ENCODE data around the gene LSM10. TPM values are rescaled to one million over a fixed set of nuclear protein-coding genes. Genes with fewer than 3 reads are reported as not detected.

Gene LSM10
- polyA plus RNA-seq, 1 experiment, result 86.5 TPM

DNA sequence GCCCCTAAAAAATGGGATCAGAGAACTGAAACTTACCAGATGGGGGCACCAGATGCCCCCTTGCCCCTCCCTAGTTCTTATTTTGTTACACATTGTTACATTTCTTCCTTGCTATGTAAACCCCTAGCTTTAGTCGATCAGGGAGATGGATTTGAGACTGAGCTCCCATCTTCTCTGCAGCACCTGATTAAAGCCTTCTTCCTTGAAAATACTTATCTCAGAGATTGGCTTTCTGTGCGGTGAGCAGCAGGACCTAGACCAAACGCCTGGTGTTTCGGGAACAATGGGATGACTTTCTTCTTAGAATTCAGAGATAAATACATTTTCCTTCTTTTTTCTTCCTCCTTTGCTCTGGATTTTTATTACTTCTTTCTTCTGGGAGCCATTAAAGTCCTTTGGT lies 16.7 kb upstream of the LSM10 start:
- POLR2A ChIA-PET, result no interaction called here
- H3K27me3 ChIP-seq (ENCODE audit: control insufficient read depth, insufficient read depth, low read length), result no peaks in the 10 kb centered on the region
- DNase-seq (ENCODE audit: low read depth), result no peak
- TF ChIP-seq, protein P1, sequence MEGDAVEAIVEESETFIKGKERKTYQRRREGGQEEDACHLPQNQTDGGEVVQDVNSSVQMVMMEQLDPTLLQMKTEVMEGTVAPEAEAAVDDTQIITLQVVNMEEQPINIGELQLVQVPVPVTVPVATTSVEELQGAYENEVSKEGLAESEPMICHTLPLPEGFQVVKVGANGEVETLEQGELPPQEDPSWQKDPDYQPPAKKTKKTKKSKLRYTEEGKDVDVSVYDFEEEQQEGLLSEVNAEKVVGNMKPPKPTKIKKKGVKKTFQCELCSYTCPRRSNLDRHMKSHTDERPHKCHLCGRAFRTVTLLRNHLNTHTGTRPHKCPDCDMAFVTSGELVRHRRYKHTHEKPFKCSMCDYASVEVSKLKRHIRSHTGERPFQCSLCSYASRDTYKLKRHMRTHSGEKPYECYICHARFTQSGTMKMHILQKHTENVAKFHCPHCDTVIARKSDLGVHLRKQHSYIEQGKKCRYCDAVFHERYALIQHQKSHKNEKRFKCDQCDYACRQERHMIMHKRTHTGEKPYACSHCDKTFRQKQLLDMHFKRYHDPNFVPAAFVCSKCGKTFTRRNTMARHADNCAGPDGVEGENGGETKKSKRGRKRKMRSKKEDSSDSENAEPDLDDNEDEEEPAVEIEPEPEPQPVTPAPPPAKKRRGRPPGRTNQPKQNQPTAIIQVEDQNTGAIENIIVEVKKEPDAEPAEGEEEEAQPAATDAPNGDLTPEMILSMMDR (IDR thresholded peaks at IDR 0.05; ENCODE audit: insufficient read depth, low read depth, low read length), result no peak
- CTCF ChIA-PET, result interaction anchor here (0.6 to 3.7 kb wide), 5 partner anchors 46 to 107 kb away, joined by 3 to 18 read pairs (median 4); no protein-coding TSS in a partner anchor
- no peaks in the 10 kb centered on the region for H3K36me3 ChIP-seq (ENCODE audit: control insufficient read depth, insufficient read depth, low read length)
- no peak overlapping the region for H3K4me3 ChIP-seq (ENCODE audit: low read depth, low read length)

- TF ChIP-seq, protein P1 (IDR thresholded peaks at IDR 0.05; ENCODE audit: insufficient read depth, low read depth, low read length), result no peak
- ChIA-PET CTCF (interaction anchor here (0.7 to 3.7 kb wide), 6 partner anchors 8 to 69 kb away, joined by 3 to 18 read pairs (median 4); partner anchors contain the start of gene OSCP1), POLR2A (no interaction called here)
- no peak for DNase-seq (ENCODE audit: low read depth)
- Histone ChIP-seq H3K4me3 (ENCODE audit: low read depth, low read length) (no peak overlapping the region), H3K27me3 (ENCODE audit: control insufficient read depth, insufficient read depth, low read length) (no peaks in the 10 kb centered on the region), H3K36me3 (ENCODE audit: control insufficient read depth, insufficient read depth, low read length) (no peaks in the 10 kb centered on the region)
Measured at GRCh38 chr1:36411674-36412648, 14.3 kb upstream of the LSM10 start.

DNA sequence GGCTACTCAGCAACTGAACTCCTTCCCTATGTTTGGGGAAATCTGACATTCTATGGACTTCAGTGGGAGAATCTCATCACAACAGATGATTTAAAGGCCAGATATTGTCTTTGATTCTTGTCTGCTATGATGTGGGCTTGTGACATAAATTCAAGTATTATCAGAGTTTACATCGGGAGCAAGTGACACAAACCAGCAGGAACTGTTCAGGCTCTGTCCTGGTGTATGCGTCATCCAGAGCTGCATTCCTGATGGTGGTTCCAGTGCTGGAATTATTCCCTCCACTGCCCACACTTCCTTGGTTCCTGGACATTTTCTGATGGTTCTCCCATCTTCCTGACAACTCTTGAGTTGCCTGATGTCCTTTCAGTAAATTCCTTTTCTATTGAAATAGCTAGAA lies 10.8 kb upstream of the LSM10 start:
- ChIA-PET POLR2A (no interaction called here), CTCF (interaction anchor here (1.1 kb wide), 2 partner anchors 9 to 66 kb away, joined by 3 to 5 read pairs; no protein-coding TSS in a partner anchor)
- Histone ChIP-seq H3K4me3 (ENCODE audit: low read depth, low read length) (no peak overlapping the region), H3K27me3 (ENCODE audit: control insufficient read depth, insufficient read depth, low read length) (no peaks in the 10 kb centered on the region), H3K36me3 (ENCODE audit: control insufficient read depth, insufficient read depth, low read length) (no peaks in the 10 kb centered on the region)
- DNase-seq (ENCODE audit: low read depth), result no peak
- TF ChIP-seq, protein P1 (IDR thresholded peaks at IDR 0.05; ENCODE audit: insufficient read depth, low read depth, low read length), result no peak

- CTCF ChIA-PET, result interaction anchor here (0.6 kb wide), 1 partner anchor 43 kb away, joined by 3 read pairs; no protein-coding TSS in a partner anchor
- no peaks in the 10 kb centered on the region for H3K27me3 ChIP-seq (ENCODE audit: control insufficient read depth, insufficient read depth, low read length)
- DNase-seq (ENCODE audit: low read depth), result no peak
- TF ChIP-seq, protein P1 (IDR thresholded peaks at IDR 0.05; ENCODE audit: insufficient read depth, low read depth, low read length), result no peak
- H3K36me3 ChIP-seq (ENCODE audit: control insufficient read depth, insufficient read depth, low read length), result no peaks in the 10 kb centered on the region
- H3K4me3 ChIP-seq (ENCODE audit: low read depth, low read length), result no peak overlapping the region
- POLR2A ChIA-PET, result no interaction called here
Measured at GRCh38 chr1:36406440-36406839, 8.7 kb upstream of the LSM10 start.

DNA sequence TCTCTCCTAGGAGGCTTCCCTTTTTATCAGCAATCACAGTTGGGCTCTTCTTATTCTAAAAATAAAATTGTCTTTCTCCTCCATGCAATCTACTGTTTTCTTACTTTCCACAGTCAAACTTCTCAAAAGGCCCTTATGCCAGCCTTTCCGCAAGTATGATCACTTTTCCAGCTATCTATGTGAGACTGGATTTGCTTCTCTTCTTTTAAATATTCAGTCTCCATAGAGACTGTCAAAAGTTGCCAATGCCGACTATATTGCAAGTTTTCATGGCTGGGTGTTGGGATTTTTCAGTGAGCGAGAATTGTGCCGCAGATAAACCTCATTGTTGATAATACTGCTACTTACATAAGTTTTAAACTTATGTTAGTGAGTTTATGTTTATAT lies 4.8 kb upstream of the LSM10 start:
- Histone ChIP-seq H3K36me3 (ENCODE audit: control insufficient read depth, insufficient read depth, low read length) (no peaks in the 10 kb centered on the region), H3K4me3 (ENCODE audit: low read depth, low read length) (no peak overlapping the region), H3K27me3 (ENCODE audit: control insufficient read depth, insufficient read depth, low read length) (no peaks in the 10 kb centered on the region)
- POLR2A ChIA-PET, result no interaction called here
- CTCF ChIA-PET, result interaction anchor here (0.7 to 1.3 kb wide), 2 partner anchors 34 to 103 kb away, joined by 3 to 4 read pairs; no protein-coding TSS in a partner anchor
- TF ChIP-seq, protein P1 (IDR thresholded peaks at IDR 0.05; ENCODE audit: insufficient read depth, low read depth, low read length), result no peak
- no peak for DNase-seq (ENCODE audit: low read depth)

All from BJ (cell line).